SK-N-SH treated with all-trans-retinoic acid at 6 μM for 48 hours (cell line): ENCODE results near the gene LSMEM2.

Experiments
- ATAC-seq: fragments of 200-7000 bp; cut with Tn5 transposase; 3 replicates; pipeline ENCODE4 v1.9.1; 2020; ENCODE audit warnings: mild to moderate bottlenecking, moderate library complexity
- ARNTL ChIP-seq: fragments of 450-650 bp; formaldehyde crosslinking; IDR thresholded peaks from 2 replicates; pipeline ENCODE4 v1.5.0; 2020; ENCODE audit warnings: low read depth, mild to moderate bottlenecking, moderate library complexity, borderline replicate concordance
- BACH2 ChIP-seq: fragments of 250-450 bp; sonication (Bioruptor Pico); IDR thresholded peaks from 2 replicates; pipeline ENCODE4 v1.9.0; 2021; ENCODE audit warnings: mild to moderate bottlenecking, borderline replicate concordance
- ESRRG ChIP-seq: fragments of 250-450 bp; sonication (Bioruptor Pico); IDR thresholded peaks from 2 replicates; pipeline ENCODE4 v1.6.1; 2021; ENCODE audit warnings: mild to moderate bottlenecking
- GLIS3 ChIP-seq: fragments of 250-450 bp; sonication (Bioruptor Pico); IDR thresholded peaks from 2 replicates; pipeline ENCODE4 v1.5.0; 2020; ENCODE audit warnings: mild to moderate bottlenecking, moderate library complexity
- ISL1 ChIP-seq: fragments of 250-450 bp; sonication (Bioruptor Pico); IDR thresholded peaks from 2 replicates; pipeline ENCODE4 v2.1.2; 2022; ENCODE audit warnings: mild to moderate bottlenecking, moderate library complexity
- OSR1 ChIP-seq: fragments of 250-450 bp; sonication (Bioruptor Pico); IDR thresholded peaks from 2 replicates; pipeline ENCODE4 v1.8.0; 2022; ENCODE audit warnings: moderate library complexity, mild to moderate bottlenecking, inconsistent platforms
- PPARA ChIP-seq: fragments of 250-450 bp; sonication (Bioruptor Pico); IDR thresholded peaks from 2 replicates; pipeline ENCODE4 v1.5.0; 2020; ENCODE audit warnings: mild to moderate bottlenecking, borderline replicate concordance
- RARB ChIP-seq: fragments of 250-450 bp; sonication (Bioruptor Pico); IDR thresholded peaks from 2 replicates; pipeline ENCODE4 v1.8.0; 2021; ENCODE audit warnings: mild to moderate bottlenecking, moderate library complexity
- SNAI2 ChIP-seq: fragments of 250-450 bp; sonication (Bioruptor Pico); IDR thresholded peaks from 2 replicates; pipeline ENCODE4 v1.5.0; 2020; ENCODE audit warnings: mild to moderate bottlenecking, moderate library complexity
- TCF4 ChIP-seq: fragments of 250-450 bp; sonication (Bioruptor Pico); IDR thresholded peaks from 2 replicates; pipeline ENCODE4 v1.8.0; 2021; ENCODE audit warnings: mild to moderate bottlenecking, moderate library complexity, borderline replicate concordance
- TOX ChIP-seq: fragments of 250-450 bp; sonication (Bioruptor Pico); IDR thresholded peaks from 2 replicates; pipeline ENCODE4 v1.8.0; 2021; ENCODE audit warnings: mild to moderate bottlenecking, moderate library complexity, borderline replicate concordance
- TSHZ2 ChIP-seq: fragments of 250-450 bp; sonication (Bioruptor Pico); IDR thresholded peaks from 2 replicates; pipeline ENCODE4 v1.5.0; 2020; ENCODE audit warnings: mild to moderate bottlenecking, moderate library complexity
- ZC3H10 ChIP-seq: fragments of 250-450 bp; sonication (Bioruptor Pico); IDR thresholded peaks from 2 replicates; pipeline ENCODE4 v1.5.1; 2021; ENCODE audit warnings: mild to moderate bottlenecking, moderate library complexity
- ZFP3 ChIP-seq: fragments of 250-450 bp; sonication (Bioruptor Pico); IDR thresholded peaks from 2 replicates; pipeline ENCODE4 v1.5.0; 2020; ENCODE audit warnings: mild to moderate bottlenecking, moderate library complexity
- ZFP30 ChIP-seq: fragments of 450-650 bp; formaldehyde crosslinking; IDR thresholded peaks from 2 replicates; pipeline ENCODE4 v1.5.0; 2022; ENCODE audit warnings: mild to moderate bottlenecking, moderate library complexity
- ZNF565 ChIP-seq: fragments of 450-650 bp; formaldehyde crosslinking; conservative IDR thresholded peaks from 2 replicates; pipeline ENCODE4 v1.5.0; 2020; ENCODE audit warnings: low read depth, mild to moderate bottlenecking, moderate library complexity
- ZNF70 ChIP-seq: fragments of 450-650 bp; formaldehyde crosslinking; IDR thresholded peaks from 2 replicates; pipeline ENCODE4 v1.5.0; 2020; ENCODE audit warnings: mild to moderate bottlenecking, moderate library complexity
- ZNF8 ChIP-seq: fragments of 450-650 bp; formaldehyde crosslinking; IDR thresholded peaks from 2 replicates; pipeline ENCODE4 v1.5.0; 2020; ENCODE audit warnings: mild to moderate bottlenecking, moderate library complexity
- TF ChIP-seq, protein P1 (sequence below): fragments of 250-450 bp; sonication (Bioruptor Pico); IDR thresholded peaks from 2 replicates; pipeline ENCODE4 v1.8.0; 2020; ENCODE audit warnings: mild to moderate bottlenecking, moderate library complexity, borderline replicate concordance
- TF ChIP-seq, protein P2 (sequence below): fragments of 250-450 bp; sonication (Bioruptor Pico); IDR thresholded peaks from 2 replicates; pipeline ENCODE4 v1.8.0; 2021; ENCODE audit warnings: low read depth, mild to moderate bottlenecking, moderate library complexity, borderline replicate concordance
- TF ChIP-seq, protein P3 (sequence below): fragments of 250-450 bp; sonication (Bioruptor Pico); IDR thresholded peaks from 2 replicates; pipeline ENCODE4 v1.5.1; 2021; ENCODE audit warnings: mild to moderate bottlenecking, moderate library complexity
- TF ChIP-seq, protein P4 (sequence below): fragments of 250-450 bp; sonication (Bioruptor Pico); IDR thresholded peaks from 2 replicates; pipeline ENCODE4 v1.5.1; 2020; ENCODE audit warnings: low read depth, mild to moderate bottlenecking, moderate library complexity

Gene LSMEM2

GRCh38 chr3:50245831-50246516 is 32.9 kb upstream of the LSMEM2 start:
- TF ChIP-seq ISL1 (CRISPR knock-in tag) (no peak), TCF4 (no peak), BACH2 (CRISPR knock-in tag) (no peak), SNAI2 (CRISPR knock-in tag) (no peak), GLIS3 (no peak), ZNF8 (CRISPR knock-in tag) (no peak), ZFP30 (CRISPR knock-in tag) (no peak), ARNTL (no peak), PPARA (no peak), ZC3H10 (CRISPR knock-in tag) (no peak), TSHZ2 (CRISPR knock-in tag) (no peak), ZNF565 (CRISPR knock-in tag) (no peak)
- TF ChIP-seq, protein P1, sequence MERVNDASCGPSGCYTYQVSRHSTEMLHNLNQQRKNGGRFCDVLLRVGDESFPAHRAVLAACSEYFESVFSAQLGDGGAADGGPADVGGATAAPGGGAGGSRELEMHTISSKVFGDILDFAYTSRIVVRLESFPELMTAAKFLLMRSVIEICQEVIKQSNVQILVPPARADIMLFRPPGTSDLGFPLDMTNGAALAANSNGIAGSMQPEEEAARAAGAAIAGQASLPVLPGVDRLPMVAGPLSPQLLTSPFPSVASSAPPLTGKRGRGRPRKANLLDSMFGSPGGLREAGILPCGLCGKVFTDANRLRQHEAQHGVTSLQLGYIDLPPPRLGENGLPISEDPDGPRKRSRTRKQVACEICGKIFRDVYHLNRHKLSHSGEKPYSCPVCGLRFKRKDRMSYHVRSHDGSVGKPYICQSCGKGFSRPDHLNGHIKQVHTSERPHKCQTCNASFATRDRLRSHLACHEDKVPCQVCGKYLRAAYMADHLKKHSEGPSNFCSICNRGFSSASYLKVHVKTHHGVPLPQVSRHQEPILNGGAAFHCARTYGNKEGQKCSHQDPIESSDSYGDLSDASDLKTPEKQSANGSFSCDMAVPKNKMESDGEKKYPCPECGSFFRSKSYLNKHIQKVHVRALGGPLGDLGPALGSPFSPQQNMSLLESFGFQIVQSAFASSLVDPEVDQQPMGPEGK (CRISPR knock-in tag): no peak
- TF ChIP-seq, protein P2, sequence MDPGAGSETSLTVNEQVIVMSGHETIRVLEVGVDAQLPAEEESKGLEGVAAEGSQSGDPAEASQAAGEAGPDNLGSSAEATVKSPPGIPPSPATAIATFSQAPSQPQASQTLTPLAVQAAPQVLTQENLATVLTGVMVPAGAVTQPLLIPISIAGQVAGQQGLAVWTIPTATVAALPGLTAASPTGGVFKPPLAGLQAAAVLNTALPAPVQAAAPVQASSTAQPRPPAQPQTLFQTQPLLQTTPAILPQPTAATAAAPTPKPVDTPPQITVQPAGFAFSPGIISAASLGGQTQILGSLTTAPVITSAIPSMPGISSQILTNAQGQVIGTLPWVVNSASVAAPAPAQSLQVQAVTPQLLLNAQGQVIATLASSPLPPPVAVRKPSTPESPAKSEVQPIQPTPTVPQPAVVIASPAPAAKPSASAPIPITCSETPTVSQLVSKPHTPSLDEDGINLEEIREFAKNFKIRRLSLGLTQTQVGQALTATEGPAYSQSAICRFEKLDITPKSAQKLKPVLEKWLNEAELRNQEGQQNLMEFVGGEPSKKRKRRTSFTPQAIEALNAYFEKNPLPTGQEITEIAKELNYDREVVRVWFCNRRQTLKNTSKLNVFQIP (CRISPR knock-in tag): no peak
- TF ChIP-seq, protein P3, sequence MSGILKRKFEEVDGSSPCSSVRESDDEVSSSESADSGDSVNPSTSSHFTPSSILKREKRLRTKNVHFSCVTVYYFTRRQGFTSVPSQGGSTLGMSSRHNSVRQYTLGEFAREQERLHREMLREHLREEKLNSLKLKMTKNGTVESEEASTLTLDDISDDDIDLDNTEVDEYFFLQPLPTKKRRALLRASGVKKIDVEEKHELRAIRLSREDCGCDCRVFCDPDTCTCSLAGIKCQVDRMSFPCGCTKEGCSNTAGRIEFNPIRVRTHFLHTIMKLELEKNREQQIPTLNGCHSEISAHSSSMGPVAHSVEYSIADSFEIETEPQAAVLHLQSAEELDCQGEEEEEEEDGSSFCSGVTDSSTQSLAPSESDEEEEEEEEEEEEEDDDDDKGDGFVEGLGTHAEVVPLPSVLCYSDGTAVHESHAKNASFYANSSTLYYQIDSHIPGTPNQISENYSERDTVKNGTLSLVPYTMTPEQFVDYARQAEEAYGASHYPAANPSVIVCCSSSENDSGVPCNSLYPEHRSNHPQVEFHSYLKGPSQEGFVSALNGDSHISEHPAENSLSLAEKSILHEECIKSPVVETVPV (CRISPR knock-in tag): no peak
- TF ChIP-seq, protein P4, sequence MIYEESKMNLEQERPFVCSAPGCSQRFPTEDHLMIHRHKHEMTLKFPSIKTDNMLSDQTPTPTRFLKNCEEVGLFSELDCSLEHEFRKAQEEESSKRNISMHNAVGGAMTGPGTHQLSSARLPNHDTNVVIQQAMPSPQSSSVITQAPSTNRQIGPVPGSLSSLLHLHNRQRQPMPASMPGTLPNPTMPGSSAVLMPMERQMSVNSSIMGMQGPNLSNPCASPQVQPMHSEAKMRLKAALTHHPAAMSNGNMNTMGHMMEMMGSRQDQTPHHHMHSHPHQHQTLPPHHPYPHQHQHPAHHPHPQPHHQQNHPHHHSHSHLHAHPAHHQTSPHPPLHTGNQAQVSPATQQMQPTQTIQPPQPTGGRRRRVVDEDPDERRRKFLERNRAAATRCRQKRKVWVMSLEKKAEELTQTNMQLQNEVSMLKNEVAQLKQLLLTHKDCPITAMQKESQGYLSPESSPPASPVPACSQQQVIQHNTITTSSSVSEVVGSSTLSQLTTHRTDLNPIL (CRISPR knock-in tag): no peak
- peak; percentile 95 for ATAC-seq

- no peak for TF ChIP-seq TSHZ2 (CRISPR knock-in tag)
- TF ChIP-seq ZFP3 (CRISPR knock-in tag): peak; percentile 69
- peak; percentile 14 for ATAC-seq
Measured at GRCh38 chr3:50246517-50246954, 32.4 kb upstream of the LSMEM2 start.

- TF ChIP-seq PPARA (no peak), ESRRG (CRISPR knock-in tag) (no peak), TOX (CRISPR knock-in tag) (no peak), OSR1 (no peak), ZC3H10 (CRISPR knock-in tag) (no peak), BACH2 (CRISPR knock-in tag) (no peak), RARB (CRISPR knock-in tag) (no peak), ZNF70 (no peak)
- TF ChIP-seq, protein P1 (CRISPR knock-in tag): no peak
- no peak for ATAC-seq
Measured at GRCh38 chr3:50248387-50248786, 30.5 kb upstream of the LSMEM2 start.
